HAP-1 (cell line): ENCODE results near the gene CDC42SE1.
A peak's percentile ranks its signal among the peaks of the same experiment; 100 is the strongest.

Experiments used
- DNase-seq, 2 experiments: peaks; one replicate each; pipeline ENCODE4 v3.0.0-alpha.2; 2016 to 2020; ENCODE audit warnings: low spot score in 2 of 2
- H3K27me3 ChIP-seq: fragments of 250-450 bp; sonication (Bioruptor Pico); 2 replicates; pipeline ENCODE4 v1.5.1; 2020; ENCODE audit warnings: low read depth, mild to moderate bottlenecking, moderate library complexity
- H3K36me3 ChIP-seq: fragments of 250-450 bp; sonication (Bioruptor Pico); replicated peaks from 2 replicates; pipeline ENCODE4 v1.5.1; 2020; ENCODE audit warnings: mild to moderate bottlenecking
- H3K4me1 ChIP-seq: fragments of 250-450 bp; sonication (Bioruptor Pico); 2 replicates; pipeline ENCODE4 v1.5.1; 2020; ENCODE audit warnings: mild to moderate bottlenecking
- H3K4me3 ChIP-seq: fragments of 250-450 bp; sonication (Bioruptor Pico); 2 replicates; pipeline ENCODE4 v1.5.1; 2020; ENCODE audit warnings: mild to moderate bottlenecking, moderate library complexity
- H3K9me3 ChIP-seq: fragments of 250-450 bp; sonication (Bioruptor Pico); 2 replicates; pipeline ENCODE4 v1.5.1; 2020; ENCODE audit warnings: mild to moderate bottlenecking, moderate library complexity
- in situ Hi-C: fragments of 300-500 bp; cut with MboI; formaldehyde crosslinking; loops from 3 replicates; pipeline ENCODE4 v1.14.3; 2020; ENCODE audit warnings: low sequenced_read_pairs, inconsistent platforms, mixed read lengths

Gene CDC42SE1

DNA sequence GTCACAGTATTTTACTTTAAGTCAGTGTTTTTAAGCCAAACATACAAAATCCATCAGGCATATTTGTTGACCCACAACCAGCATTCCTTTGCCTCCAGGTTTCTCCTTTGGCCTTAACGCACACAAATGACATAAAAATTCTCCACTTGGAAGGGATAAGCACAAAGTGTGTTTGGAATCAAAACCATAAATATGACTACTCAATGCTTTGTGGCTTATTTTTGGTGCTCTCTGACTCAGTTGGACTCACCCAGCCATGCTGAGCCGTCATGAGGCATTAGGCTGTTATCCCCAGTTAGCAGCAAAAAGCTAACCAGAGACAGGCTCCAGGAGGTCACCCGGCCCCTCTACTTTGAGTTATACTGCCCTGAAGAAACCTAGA lies 50.2 kb downstream of the CDC42SE1 start:
- H3K4me3 ChIP-seq: peak overlapping the region; percentile 60
- no peaks in the 10 kb centered on the region for H3K9me3 ChIP-seq
- in situ Hi-C loops: no loop called here
- peaks cover 20% of the 10 kb centered on the region for H3K4me1 ChIP-seq
- no peak for DNase-seq
- no peaks in the 10 kb centered on the region for H3K36me3 ChIP-seq
- no peaks in the 10 kb centered on the region for H3K27me3 ChIP-seq

DNA sequence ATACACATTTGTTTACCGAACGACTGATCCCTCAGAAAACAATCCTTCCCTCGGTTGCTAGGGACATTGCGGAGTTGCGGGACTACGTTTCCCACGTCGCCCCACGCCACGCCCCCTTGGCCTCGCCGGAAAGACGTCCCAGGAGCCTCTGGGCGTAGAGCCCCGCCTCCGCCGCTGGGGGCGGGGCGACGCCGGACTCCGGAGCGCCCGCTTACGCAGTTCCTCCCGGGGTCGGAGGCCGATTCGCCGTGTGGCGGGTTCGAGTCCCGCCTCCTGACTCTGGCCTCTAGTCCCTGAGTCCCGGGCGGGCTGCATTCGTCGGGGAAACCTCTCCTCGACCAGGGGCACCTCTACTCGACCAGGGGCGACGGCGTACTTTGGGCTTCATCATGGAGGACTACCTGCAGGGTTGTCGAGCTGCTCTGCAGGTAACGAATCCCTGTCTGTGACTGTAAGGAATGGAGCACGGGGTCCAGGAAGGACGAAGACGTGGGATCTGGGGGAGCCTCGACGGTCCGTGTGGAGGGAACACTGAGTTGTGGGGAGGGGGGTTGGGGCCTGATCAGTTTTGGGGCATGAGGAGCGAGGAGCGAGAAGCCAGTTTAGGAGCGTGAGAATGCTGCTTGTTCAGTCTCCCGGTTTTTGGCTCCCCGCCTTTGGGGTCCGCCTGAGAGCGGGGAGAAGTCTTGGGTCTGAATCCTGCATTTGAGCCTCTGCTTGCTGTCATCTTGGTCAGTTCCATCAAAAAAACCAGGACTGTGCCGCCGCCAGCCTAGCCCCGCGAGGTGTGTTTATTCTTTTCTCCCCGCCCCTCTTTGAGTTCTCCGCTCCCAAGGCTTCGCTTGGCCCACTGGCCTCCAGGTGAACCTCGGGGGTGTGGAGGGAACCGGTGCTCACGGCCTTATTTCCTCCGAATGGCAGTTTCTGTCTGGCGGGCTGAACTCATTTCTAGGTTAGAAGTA lies 50.9 kb downstream of the CDC42SE1 start, which contains the start of gene PRUNE1:
PRUNE1 (plus strand) TSS at position 206 of the 962 bp plus-strand sequence; CDS start at position 390, 184 bp downstream.
- Histone ChIP-seq H3K27me3 (no peaks in the 10 kb centered on the region), H3K4me1 (peaks cover 22% of the 10 kb centered on the region), H3K9me3 (no peaks in the 10 kb centered on the region), H3K4me3 (peak within 1 kb of the TSS; percentile 60), H3K36me3 (no peaks in the 10 kb centered on the region)
- DNase-seq: peak; percentile 92 to 99
- in situ Hi-C loops: no loop called here

DNA sequence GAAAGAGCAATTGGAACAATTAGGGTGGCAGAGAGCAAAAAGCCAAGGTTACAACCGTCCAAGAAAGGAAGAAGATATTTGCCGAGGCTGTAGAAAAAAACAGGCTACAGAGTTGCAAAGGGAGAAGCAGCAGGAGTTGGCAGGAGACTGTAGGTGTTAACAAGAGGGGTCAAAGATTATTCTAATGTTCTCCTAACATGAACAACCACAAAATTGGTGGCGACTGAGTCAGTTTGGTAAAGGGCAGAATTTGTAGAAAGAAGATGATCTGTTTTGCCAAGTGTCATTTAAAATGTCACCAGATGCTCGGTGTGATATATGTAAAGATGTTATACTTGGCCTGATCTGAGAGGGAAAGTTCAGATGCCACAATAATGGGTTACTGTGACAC lies 51.6 kb downstream of the CDC42SE1 start:
- in situ Hi-C loops: no loop called here
- Histone ChIP-seq H3K4me1 (peaks cover 22% of the 10 kb centered on the region), H3K27me3 (no peaks in the 10 kb centered on the region), H3K36me3 (no peaks in the 10 kb centered on the region), H3K4me3 (peak overlapping the region; percentile 60), H3K9me3 (no peaks in the 10 kb centered on the region)
- no peak for DNase-seq

DNA sequence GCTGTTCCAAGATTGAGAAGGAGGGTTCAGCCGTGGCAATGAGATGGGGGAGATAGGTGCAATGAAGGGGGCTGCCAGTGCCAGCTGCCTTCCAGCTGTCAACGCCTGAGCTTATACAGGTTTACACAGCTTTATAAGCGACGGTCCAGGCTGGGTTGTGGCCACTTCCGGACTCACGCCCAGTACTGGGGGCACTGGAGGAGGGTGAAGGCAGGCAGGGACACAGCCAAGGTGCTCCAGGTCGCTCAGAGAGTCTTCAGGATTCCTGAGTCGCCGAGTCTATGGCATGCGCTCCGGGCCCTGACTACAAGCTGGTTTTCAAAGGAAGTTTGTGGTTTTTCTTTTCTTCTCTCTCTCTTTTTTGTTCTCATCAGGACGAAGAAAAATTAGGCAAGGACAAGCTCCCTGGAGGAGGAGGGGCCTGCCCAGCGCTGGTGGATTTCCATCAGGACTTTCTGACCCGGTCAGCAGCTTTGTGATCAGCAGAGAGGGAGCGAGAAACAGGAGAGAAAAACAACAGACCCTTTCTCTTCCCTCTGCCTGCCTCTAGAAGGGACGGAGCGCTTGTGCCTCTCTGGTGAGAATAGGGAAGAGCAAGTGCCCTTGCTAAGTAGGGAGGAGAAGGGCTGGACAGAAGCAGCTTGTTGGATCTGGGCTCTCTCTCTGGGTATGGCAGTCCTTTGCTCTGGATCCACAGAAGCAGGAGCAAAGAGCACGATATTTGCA lies 52.9 kb downstream of the CDC42SE1 start, which contains the start of gene MINDY1:
MINDY1 (minus strand) TSS at position 576 of the 726 bp plus-strand sequence. CDS start 4,285 bp downstream, outside the sequence.
- no peaks in the 10 kb centered on the region; the same call in 1 of the 2 replicates for H3K36me3 ChIP-seq
- no peaks in the 10 kb centered on the region for H3K27me3 ChIP-seq
- H3K4me3 ChIP-seq: peak within 1 kb of the TSS; percentile 60
- peaks cover 22% of the 10 kb centered on the region for H3K4me1 ChIP-seq
- in situ Hi-C loops: no loop called here
- peak; percentile 83 to 88 for DNase-seq
- no peaks in the 10 kb centered on the region for H3K9me3 ChIP-seq

DNA sequence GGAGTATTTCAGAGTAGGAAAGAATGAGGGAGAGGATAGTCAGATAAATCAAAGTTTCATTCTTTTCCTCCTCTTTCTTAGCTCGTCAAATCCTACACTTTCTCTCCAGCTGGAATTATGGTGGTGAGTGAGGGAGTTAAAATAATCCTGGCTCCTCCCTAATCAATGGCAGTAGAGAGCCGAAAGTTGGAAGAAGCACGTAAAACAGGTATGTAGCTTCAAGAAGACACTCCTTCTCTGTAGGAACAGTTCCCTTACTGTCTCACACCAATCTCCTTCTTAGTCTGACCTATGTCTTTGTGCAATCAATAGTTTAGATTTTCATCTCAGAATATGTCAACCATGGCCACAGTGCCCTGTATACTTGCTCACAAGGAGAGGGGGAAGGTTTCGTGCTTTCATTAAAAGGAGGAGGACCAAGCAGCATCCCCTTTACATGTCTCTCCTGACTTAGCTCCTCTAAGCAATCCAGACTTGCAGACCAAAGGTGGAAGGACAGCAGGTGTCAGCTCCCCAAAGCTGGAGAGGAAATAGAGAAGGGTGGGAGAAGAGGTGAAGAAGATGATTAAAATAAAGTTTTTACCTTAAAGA lies 53.6 kb downstream of the CDC42SE1 start:
- in situ Hi-C loops: no loop called here

DNA sequence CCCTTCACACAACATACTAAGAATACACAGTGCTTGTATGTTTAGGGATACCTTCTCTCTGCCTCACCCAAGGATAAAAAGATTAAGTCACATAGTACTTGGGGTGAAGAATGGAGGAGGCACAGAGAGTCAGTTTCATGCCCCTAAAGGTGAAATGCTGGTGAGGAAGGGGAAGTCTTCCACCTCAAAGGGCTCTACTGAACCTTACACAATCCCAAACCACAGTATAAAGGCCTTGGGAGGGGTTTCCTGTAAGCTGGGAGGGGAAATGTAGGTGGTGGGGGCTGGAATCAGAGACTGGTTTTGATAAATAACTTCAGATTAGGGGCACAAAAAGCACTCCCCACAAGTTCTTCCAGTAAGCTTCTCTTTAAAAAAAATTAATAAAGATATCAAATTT lies 56.2 kb downstream of the CDC42SE1 start:
- Histone ChIP-seq H3K9me3 (no peaks in the 10 kb centered on the region), H3K4me3 (no peak overlapping the region), H3K36me3 (no peaks in the 10 kb centered on the region; the same call in 1 of the 2 replicates), H3K27me3 (no peaks in the 10 kb centered on the region), H3K4me1 (peaks cover 16% of the 10 kb centered on the region)
- in situ Hi-C loops: no loop called here
- no peak for DNase-seq

More for the DNA sequence above, 53.6 kb downstream of the CDC42SE1 start:
- Histone ChIP-seq H3K4me1 (peaks cover 22% of the 10 kb centered on the region), H3K27me3 (no peaks in the 10 kb centered on the region), H3K9me3 (no peaks in the 10 kb centered on the region), H3K36me3 (no peaks in the 10 kb centered on the region; the same call in 1 of the 2 replicates), H3K4me3 (peak overlapping the region; percentile 25)
- DNase-seq: no peak

DNA sequence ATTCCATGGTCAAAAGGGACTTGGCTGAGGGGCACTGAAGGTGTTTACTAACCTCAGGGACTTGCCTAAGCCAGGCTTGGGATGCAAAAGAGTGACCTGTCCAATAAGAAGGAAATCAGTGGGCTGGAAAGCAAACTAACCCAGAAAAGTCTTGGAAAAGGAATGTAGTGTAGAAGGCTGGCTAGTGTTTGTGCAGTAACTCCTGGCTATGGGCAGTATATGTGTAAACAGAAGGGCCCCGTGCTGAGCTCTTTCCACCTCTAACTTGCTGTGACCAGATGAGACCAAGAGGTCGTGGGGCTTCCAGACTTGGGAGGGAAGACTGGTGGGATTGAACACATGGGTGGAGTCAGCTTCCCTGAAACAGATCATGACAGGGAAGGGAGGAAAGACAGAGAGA lies 56.8 kb downstream of the CDC42SE1 start:
- Histone ChIP-seq H3K27me3 (no peaks in the 10 kb centered on the region), H3K9me3 (no peaks in the 10 kb centered on the region), H3K36me3 (peaks cover 3% of the 10 kb centered on the region), H3K4me3 (no peak overlapping the region), H3K4me1 (peaks cover 12% of the 10 kb centered on the region)
- in situ Hi-C loops: no loop called here
- no peak for DNase-seq

DNA sequence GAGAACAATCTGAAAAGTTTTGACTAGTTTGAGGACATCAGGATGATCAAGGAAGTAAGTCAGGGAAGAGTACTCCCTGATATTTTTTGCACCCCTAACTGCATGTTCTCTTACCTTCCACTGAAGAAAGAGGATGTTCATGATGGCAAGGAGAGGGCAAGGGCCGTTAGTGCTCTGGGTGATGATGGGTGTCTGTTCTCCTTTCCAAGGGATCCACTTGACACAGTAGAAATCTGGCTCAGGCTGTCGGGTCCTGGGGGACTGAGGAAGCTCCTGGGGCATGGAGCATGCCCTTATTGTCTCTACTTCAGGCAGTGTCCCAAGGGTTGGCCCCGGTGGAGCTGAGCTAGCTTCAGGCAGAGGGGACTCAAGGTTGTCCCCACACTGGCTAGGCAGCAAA lies 57.4 kb downstream of the CDC42SE1 start:
- no peak for DNase-seq
- peaks cover 7% of the 10 kb centered on the region for H3K36me3 ChIP-seq
- H3K4me1 ChIP-seq: peaks cover 7% of the 10 kb centered on the region
- H3K27me3 ChIP-seq: no peaks in the 10 kb centered on the region
- no peak overlapping the region for H3K4me3 ChIP-seq
- no peaks in the 10 kb centered on the region for H3K9me3 ChIP-seq
- in situ Hi-C loops: no loop called here

DNA sequence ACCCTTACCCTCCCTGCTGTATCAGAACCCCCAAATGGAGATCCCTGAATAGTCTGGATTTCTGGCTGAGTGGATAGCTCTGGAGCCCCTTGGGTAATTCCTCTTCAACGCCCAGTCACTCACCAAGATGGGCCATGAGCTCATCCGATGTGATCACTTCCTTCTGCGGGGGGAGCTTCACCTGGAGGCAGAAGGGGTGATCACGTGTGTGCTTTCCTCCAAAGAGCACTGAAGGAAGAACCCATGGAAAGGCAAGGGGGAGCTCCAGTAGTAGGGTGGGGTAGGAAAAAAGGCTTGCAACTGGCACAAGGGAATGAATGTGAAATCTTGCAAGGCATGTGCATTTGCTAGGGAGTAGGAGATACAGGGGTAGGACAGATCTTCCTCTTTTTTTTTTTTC lies 57.8 kb downstream of the CDC42SE1 start:
- Histone ChIP-seq H3K36me3 (peaks cover 7% of the 10 kb centered on the region), H3K4me3 (no peak overlapping the region), H3K27me3 (no peaks in the 10 kb centered on the region), H3K4me1 (peaks cover 4% of the 10 kb centered on the region), H3K9me3 (no peaks in the 10 kb centered on the region)
- in situ Hi-C loops: no loop called here
- DNase-seq: no peak
